ENCODE data around the gene SCYGR3. TPM values are rescaled to one million over a fixed set of nuclear protein-coding genes. Genes with fewer than 3 reads are reported as not detected.
"Not testable (repeated sequence)": the region's sequence is repeated elsewhere in the genome, so short reads cannot be mapped to it uniquely, and the experiment has no call there.

SCYGR3 gene
- polyA plus RNA-seq, 1 donor from 2014 or later: not detected

DNA sequence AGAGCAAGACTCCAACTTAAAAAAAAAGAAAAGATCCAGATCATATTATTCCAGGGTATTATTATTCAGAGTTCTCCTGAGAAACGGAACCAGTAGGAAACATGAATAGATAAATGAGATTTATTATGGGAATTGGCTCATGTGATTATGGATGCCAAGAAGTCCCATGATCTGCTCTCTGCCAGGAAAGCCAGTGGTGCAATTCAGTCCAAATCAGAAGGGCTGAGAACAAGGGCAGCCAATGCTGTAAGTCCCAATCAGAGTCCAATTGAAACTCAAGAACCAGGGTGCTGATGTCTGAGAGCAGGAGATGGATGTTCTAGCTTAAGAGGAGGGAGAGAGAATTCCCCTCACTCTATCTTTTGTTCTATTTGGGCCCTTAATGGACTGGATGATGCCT, 8.2 kb downstream of the SCYGR3 start:
- no peaks in the 10 kb centered on the region for H3K27me3 ChIP-seq (ENCODE audit: insufficient read depth, low read depth, low read length)
- no peak for TF ChIP-seq EZH2 (IDR thresholded peaks at IDR 0.05; ENCODE audit: borderline replicate concordance, insufficient read depth, low read length, poor library complexity, severe bottlenecking)
- no peak for TF ChIP-seq RAD21 (conservative IDR thresholded peaks at IDR 0.05)
- no peak for TF ChIP-seq TAF1 (IDR thresholded peaks at IDR 0.05; ENCODE audit: low read depth)
- TF ChIP-seq CTCF (IDR thresholded peaks at IDR 0.05; ENCODE audit: poor library complexity, severe bottlenecking): no peak
- TF ChIP-seq SMC3 (conservative IDR thresholded peaks at IDR 0.05; ENCODE audit: poor library complexity): no peak
- TF ChIP-seq POLR2AphosphoS5 (IDR thresholded peaks at IDR 0.05): no peak
- TF ChIP-seq, protein P1, sequence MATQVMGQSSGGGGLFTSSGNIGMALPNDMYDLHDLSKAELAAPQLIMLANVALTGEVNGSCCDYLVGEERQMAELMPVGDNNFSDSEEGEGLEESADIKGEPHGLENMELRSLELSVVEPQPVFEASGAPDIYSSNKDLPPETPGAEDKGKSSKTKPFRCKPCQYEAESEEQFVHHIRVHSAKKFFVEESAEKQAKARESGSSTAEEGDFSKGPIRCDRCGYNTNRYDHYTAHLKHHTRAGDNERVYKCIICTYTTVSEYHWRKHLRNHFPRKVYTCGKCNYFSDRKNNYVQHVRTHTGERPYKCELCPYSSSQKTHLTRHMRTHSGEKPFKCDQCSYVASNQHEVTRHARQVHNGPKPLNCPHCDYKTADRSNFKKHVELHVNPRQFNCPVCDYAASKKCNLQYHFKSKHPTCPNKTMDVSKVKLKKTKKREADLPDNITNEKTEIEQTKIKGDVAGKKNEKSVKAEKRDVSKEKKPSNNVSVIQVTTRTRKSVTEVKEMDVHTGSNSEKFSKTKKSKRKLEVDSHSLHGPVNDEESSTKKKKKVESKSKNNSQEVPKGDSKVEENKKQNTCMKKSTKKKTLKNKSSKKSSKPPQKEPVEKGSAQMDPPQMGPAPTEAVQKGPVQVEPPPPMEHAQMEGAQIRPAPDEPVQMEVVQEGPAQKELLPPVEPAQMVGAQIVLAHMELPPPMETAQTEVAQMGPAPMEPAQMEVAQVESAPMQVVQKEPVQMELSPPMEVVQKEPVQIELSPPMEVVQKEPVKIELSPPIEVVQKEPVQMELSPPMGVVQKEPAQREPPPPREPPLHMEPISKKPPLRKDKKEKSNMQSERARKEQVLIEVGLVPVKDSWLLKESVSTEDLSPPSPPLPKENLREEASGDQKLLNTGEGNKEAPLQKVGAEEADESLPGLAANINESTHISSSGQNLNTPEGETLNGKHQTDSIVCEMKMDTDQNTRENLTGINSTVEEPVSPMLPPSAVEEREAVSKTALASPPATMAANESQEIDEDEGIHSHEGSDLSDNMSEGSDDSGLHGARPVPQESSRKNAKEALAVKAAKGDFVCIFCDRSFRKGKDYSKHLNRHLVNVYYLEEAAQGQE (IDR thresholded peaks at IDR 0.05; ENCODE audit: borderline replicate concordance): no peak
- TF ChIP-seq MXI1 (conservative IDR thresholded peaks at IDR 0.05; ENCODE audit: poor library complexity, severe bottlenecking): no peak
- no peak for TF ChIP-seq EP300 (conservative IDR thresholded peaks at IDR 0.05; ENCODE audit: poor library complexity, severe bottlenecking)
- H3F3A ChIP-seq (ENCODE audit: insufficient read depth, low read length, poor library complexity, severe bottlenecking): no peaks in the 10 kb centered on the region
- no peak overlapping the region for H3K4me3 ChIP-seq (ENCODE audit: low read length)
- H3K9ac ChIP-seq (ENCODE audit: low read length): no peak overlapping the region
- no peak overlapping the region for H3K4me2 ChIP-seq (ENCODE audit: low read length)
- H3K36me3 ChIP-seq (ENCODE audit: insufficient read depth, low read length): no peaks in the 10 kb centered on the region
- H2AFZ ChIP-seq (ENCODE audit: low read depth, low read length): no peak overlapping the region
- H3K9me3 ChIP-seq (ENCODE audit: low read length): no peaks in the 10 kb centered on the region
- no peaks in the 10 kb centered on the region for H4K20me1 ChIP-seq (ENCODE audit: insufficient read depth)
- no peaks in the 10 kb centered on the region for H3K9me2 ChIP-seq (ENCODE audit: insufficient read depth, low read length)
- no peaks in the 10 kb centered on the region for H3K79me2 ChIP-seq (replicated peaks; ENCODE audit: insufficient read depth, low read length)
- no peak overlapping the region for H3K27ac ChIP-seq (ENCODE audit: low read length)

DNA sequence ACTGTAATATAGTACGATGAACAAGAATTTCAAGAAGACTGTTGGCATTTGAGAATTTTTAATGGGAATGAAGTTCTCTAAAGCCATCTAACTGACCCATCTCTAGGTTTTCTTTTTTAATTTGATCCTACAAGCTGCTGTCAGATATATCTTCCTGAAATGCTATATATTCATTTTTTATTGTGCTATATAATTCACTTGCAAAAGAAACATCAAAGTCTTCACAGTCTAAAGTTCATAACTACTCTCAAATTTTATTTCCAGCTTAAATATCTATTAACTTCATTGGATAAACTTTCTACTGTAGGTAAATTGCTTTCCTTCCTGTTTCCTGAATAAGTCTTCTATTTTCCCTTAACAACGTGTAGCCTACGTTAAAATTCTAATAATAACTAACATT, 12.3 kb downstream of the SCYGR3 start:
- no peak overlapping the region for H3K27ac ChIP-seq (ENCODE audit: low read length)
- no peak overlapping the region for H2AFZ ChIP-seq (ENCODE audit: low read depth, low read length)
- H3K4me2 ChIP-seq (ENCODE audit: low read length): no peak overlapping the region
- no peaks in the 10 kb centered on the region for H4K20me1 ChIP-seq (ENCODE audit: insufficient read depth)
- no peaks in the 10 kb centered on the region for H3K27me3 ChIP-seq (ENCODE audit: insufficient read depth, low read depth, low read length)
- no peak for TF ChIP-seq TAF1 (IDR thresholded peaks at IDR 0.05; ENCODE audit: low read depth)
- TF ChIP-seq EP300 (conservative IDR thresholded peaks at IDR 0.05; ENCODE audit: poor library complexity, severe bottlenecking): no peak
- no peak for TF ChIP-seq POLR2AphosphoS5 (IDR thresholded peaks at IDR 0.05)
- H3K36me3 ChIP-seq (ENCODE audit: insufficient read depth, low read length): no peaks in the 10 kb centered on the region
- H3K79me2 ChIP-seq (replicated peaks; ENCODE audit: insufficient read depth, low read length): no peaks in the 10 kb centered on the region
- no peaks in the 10 kb centered on the region for H3K9me3 ChIP-seq (ENCODE audit: low read length)
- H3K9me2 ChIP-seq (ENCODE audit: insufficient read depth, low read length): no peaks in the 10 kb centered on the region
- no peak overlapping the region for H3K4me3 ChIP-seq (ENCODE audit: low read length)
- H3K9ac ChIP-seq (ENCODE audit: low read length): no peak overlapping the region
- no peaks in the 10 kb centered on the region for H3F3A ChIP-seq (ENCODE audit: insufficient read depth, low read length, poor library complexity, severe bottlenecking)

DNA sequence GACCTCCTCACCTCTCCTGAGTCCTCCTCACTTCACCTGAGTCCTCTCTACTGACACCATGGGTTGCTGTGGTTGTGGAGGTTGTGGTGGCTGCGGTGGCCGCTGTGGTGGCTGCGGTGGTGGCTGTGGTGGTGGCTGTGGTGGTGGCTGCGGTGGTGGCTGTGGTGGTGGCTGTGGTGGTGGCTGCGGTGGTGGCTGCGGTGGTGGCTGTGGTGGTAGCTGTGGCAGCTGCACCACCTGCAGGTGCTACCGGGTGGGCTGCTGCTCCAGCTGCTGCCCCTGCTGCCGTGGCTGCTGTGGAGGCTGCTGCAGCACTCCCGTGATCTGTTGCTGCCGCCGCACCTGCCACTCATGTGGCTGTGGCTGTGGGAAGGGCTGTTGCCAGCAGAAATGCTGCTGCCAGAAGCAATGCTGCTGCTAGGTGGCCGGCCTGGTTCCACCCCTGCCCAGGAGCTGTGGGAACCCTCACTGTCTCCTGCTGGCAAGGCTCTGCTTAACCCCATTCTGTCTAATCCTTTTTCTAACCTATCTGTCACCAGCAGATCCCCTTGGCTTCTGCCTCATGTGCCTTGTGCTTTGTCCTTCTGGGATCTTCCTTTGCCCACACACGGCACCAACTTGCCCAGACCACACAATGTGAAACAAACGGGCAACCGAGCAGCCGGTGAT, 15.7 kb downstream of the SCYGR3 start, which contains the start of gene SCYGR2:
TSS of gene SCYGR2 (plus strand) at position 59 of the 669 bp plus-strand sequence. CDS start at position 59, 0 bp downstream.
- not testable (repeated sequence) for H3K4me2 ChIP-seq (ENCODE audit: low read length); H2AFZ ChIP-seq (ENCODE audit: low read depth, low read length)

More for the DNA sequence above, 15.7 kb downstream of the SCYGR3 start, which contains the start of gene SCYGR2:
- not testable (repeated sequence) for H3K27ac ChIP-seq (ENCODE audit: low read length); H4K20me1 ChIP-seq (ENCODE audit: insufficient read depth); H3F3A ChIP-seq (ENCODE audit: insufficient read depth, low read length, poor library complexity, severe bottlenecking); H3K27me3 ChIP-seq (ENCODE audit: insufficient read depth, low read depth, low read length); H3K36me3 ChIP-seq (ENCODE audit: insufficient read depth, low read length); H3K9ac ChIP-seq (ENCODE audit: low read length); H3K9me3 ChIP-seq (ENCODE audit: low read length); H3K9me2 ChIP-seq (ENCODE audit: insufficient read depth, low read length); H3K4me3 ChIP-seq (ENCODE audit: low read length); H3K79me2 ChIP-seq (replicated peaks; ENCODE audit: insufficient read depth, low read length)
